ENCODE measurements around the gene MSH6. TPM values are rescaled to one million over a fixed set of nuclear protein-coding genes. Genes with fewer than 3 reads are reported as not detected.

Gene MSH6
- total and polyA plus RNA-seq, 2 of the 13 experiments (the other 11 are each of a cell fraction or from before 2014, with no cell fraction given) = 20.8 to 113 TPM

GRCh38 chr2:47744074-47744473 is 38.9 kb upstream of the MSH6 start:
- FAIRE-seq = no peak
- DNase-seq (ENCODE audit: low spot score) = no peak
- Histone ChIP-seq H3K4me3 (replicated peaks in 1 of 3; ENCODE audit: insufficient read depth in 1 of 3, low read depth in 2 of 3, low read length in 3 of 3) (no peak overlapping the region), H3K4me2 (ENCODE audit: low read depth, low read length) (no peak overlapping the region), H3K36me3 (replicated peaks in 1 of 2; ENCODE audit: control insufficient read depth in 1 of 2, insufficient read depth in 2 of 2, low read length in 2 of 2) (no peaks in the 10 kb centered on the region), H3K27ac (ENCODE audit: extremely low read length, insufficient read depth, low read length) (no peak overlapping the region), H3K27me3 (ENCODE audit: control insufficient read depth in 1 of 2, insufficient read depth in 2 of 2, low read length in 2 of 2) (peaks cover 0 to 7% of the 10 kb centered on the region in 2 experiments; a peak in 1 of 5 replicates), H3K79me2 (ENCODE audit: insufficient read depth, low read length) (no peaks in the 10 kb centered on the region), H4K20me1 (ENCODE audit: insufficient read depth, low read length) (no peaks in the 10 kb centered on the region), H2AFZ (ENCODE audit: low read length) (no peak overlapping the region), H3K9ac (ENCODE audit: insufficient read depth, low read depth, low read length) (no peak overlapping the region), H3K4me1 (ENCODE audit: insufficient read depth, low read length) (peaks cover 9% of the 10 kb centered on the region; the same call in 1 of the 2 replicates), H3K9me3 (ENCODE audit: low read length) (no peaks in the 10 kb centered on the region)
- no TSS peak for BruUV-seq (replicated peaks)
- intact Hi-C loops (cut with micrococcal nuclease; ENCODE audit: unreplicated experiment) (no loop called here), in situ Hi-C loops (cut with HindIII; ENCODE audit: extremely low pct_ligation_motif_present, low pct_unique_long_range_greater_than_20kb) (no loop called here)
- TF ChIP-seq ZNF280B (CRISPR knock-in tag; IDR thresholded peaks at IDR 0.05; ENCODE audit: borderline replicate concordance) = no peak
- WGBS (ENCODE audit: low lambda C conversion rate) = 38% methylated on average over 2 of the region's 2 CpGs
- CTCF ChIA-PET (ENCODE audit: low intra/inter-chr PET ratio, low total read pairs) = no interaction called here
- POLR2A ChIA-PET = no interaction called here
- ATAC-seq = no peak

DNA sequence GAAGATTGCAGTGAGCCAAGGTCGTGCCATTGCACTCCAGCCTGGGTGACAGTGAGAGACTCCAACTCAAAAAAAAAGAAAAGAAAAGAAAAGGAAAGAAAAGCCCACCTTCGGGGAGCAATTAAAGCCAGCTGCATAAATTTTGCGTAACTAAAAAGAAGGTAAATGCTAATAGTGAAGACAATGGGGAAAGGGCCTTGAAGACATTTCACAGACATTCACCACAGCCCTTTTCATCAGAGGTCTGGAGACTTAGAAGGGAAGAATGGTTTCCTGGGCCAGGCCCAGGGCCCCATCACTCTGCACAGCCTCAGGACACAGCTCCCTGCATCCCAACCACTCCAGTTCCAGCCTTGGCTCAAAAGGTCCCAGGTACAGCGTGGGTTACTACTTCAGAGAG is 35.1 kb upstream of the MSH6 start:
- no peak for ATAC-seq
- Histone ChIP-seq H3K4me1 (ENCODE audit: insufficient read depth, low read length) (peaks cover 17% of the 10 kb centered on the region), H4K20me1 (ENCODE audit: insufficient read depth, low read length) (no peaks in the 10 kb centered on the region), H3K27me3 (ENCODE audit: control insufficient read depth in 1 of 2, insufficient read depth in 2 of 2, low read length in 2 of 2) (peaks cover 0 to 7% of the 10 kb centered on the region in 2 experiments; a peak in 1 of 5 replicates), H3K9ac (ENCODE audit: insufficient read depth, low read depth, low read length) (no peak overlapping the region), H3K4me3 (replicated peaks in 1 of 3; ENCODE audit: insufficient read depth in 1 of 3, low read depth in 2 of 3, low read length in 3 of 3) (no peak overlapping the region), H3K79me2 (ENCODE audit: insufficient read depth, low read length) (no peaks in the 10 kb centered on the region), H3K4me2 (ENCODE audit: low read depth, low read length) (no peak overlapping the region), H3K27ac (ENCODE audit: extremely low read length, insufficient read depth, low read length) (no peak overlapping the region), H3K36me3 (replicated peaks in 1 of 2; ENCODE audit: control insufficient read depth in 1 of 2, insufficient read depth in 2 of 2, low read length in 2 of 2) (no peaks in the 10 kb centered on the region), H3K9me3 (ENCODE audit: low read length) (no peaks in the 10 kb centered on the region), H2AFZ (ENCODE audit: low read length) (no peak overlapping the region)
- ChIA-PET POLR2A (no interaction called here), CTCF (ENCODE audit: low intra/inter-chr PET ratio, low total read pairs) (no interaction called here)
- FAIRE-seq = no peak
- in situ Hi-C loops (cut with HindIII; ENCODE audit: extremely low pct_ligation_motif_present, low pct_unique_long_range_greater_than_20kb) = no loop called here
- BruUV-seq (replicated peaks) = no TSS peak
- no peak for DNase-seq (ENCODE audit: low spot score)
- 46% methylated on average over 4 of the region's 4 CpGs for WGBS (ENCODE audit: low lambda C conversion rate)
- intact Hi-C loops (cut with micrococcal nuclease; ENCODE audit: unreplicated experiment) = no loop called here
- TF ChIP-seq SP2 (CRISPR knock-in tag; IDR thresholded peaks at IDR 0.05) (no peak), TCF7L2 (IDR thresholded peaks at IDR 0.05; ENCODE audit: low read depth, low read length) (no peak), CAMTA2 (CRISPR knock-in tag; IDR thresholded peaks at IDR 0.05; ENCODE audit: borderline replicate concordance) (no peak), HMG20A (CRISPR knock-in tag; IDR thresholded peaks at IDR 0.05; ENCODE audit: borderline replicate concordance) (no peak), SIN3A (IDR thresholded peaks at IDR 0.05; ENCODE audit: borderline replicate concordance, low read depth, low read length) (no peak), ZNF224 (CRISPR knock-in tag; IDR thresholded peaks at IDR 0.05) (no peak), ZNF484 (CRISPR knock-in tag; IDR thresholded peaks at IDR 0.05; ENCODE audit: borderline replicate concordance, low read depth) (no peak), ONECUT2 (CRISPR knock-in tag; IDR thresholded peaks at IDR 0.05) (no peak), PAWR (CRISPR knock-in tag; IDR thresholded peaks at IDR 0.05; ENCODE audit: borderline replicate concordance) (no peak), IRF9 (CRISPR knock-in tag; IDR thresholded peaks at IDR 0.05; ENCODE audit: borderline replicate concordance) (no peak)
- TF ChIP-seq, protein P1, sequence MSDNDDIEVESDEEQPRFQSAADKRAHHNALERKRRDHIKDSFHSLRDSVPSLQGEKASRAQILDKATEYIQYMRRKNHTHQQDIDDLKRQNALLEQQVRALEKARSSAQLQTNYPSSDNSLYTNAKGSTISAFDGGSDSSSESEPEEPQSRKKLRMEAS (IDR thresholded peaks at IDR 0.05) = no peak
- TF ChIP-seq, protein P2, sequence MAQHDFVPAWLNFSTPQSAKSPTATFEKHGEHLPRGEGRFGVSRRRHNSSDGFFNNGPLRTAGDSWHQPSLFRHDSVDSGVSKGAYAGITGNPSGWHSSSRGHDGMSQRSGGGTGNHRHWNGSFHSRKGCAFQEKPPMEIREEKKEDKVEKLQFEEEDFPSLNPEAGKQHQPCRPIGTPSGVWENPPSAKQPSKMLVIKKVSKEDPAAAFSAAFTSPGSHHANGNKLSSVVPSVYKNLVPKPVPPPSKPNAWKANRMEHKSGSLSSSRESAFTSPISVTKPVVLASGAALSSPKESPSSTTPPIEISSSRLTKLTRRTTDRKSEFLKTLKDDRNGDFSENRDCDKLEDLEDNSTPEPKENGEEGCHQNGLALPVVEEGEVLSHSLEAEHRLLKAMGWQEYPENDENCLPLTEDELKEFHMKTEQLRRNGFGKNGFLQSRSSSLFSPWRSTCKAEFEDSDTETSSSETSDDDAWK (CRISPR knock-in tag; IDR thresholded peaks at IDR 0.05) = no peak
